ENCODE data around the gene PLD4.
"Not testable (repeated sequence)": the region's sequence is repeated elsewhere in the genome, so short reads cannot be mapped to it uniquely, and the experiment has no call there.

PLD4 gene

DNA sequence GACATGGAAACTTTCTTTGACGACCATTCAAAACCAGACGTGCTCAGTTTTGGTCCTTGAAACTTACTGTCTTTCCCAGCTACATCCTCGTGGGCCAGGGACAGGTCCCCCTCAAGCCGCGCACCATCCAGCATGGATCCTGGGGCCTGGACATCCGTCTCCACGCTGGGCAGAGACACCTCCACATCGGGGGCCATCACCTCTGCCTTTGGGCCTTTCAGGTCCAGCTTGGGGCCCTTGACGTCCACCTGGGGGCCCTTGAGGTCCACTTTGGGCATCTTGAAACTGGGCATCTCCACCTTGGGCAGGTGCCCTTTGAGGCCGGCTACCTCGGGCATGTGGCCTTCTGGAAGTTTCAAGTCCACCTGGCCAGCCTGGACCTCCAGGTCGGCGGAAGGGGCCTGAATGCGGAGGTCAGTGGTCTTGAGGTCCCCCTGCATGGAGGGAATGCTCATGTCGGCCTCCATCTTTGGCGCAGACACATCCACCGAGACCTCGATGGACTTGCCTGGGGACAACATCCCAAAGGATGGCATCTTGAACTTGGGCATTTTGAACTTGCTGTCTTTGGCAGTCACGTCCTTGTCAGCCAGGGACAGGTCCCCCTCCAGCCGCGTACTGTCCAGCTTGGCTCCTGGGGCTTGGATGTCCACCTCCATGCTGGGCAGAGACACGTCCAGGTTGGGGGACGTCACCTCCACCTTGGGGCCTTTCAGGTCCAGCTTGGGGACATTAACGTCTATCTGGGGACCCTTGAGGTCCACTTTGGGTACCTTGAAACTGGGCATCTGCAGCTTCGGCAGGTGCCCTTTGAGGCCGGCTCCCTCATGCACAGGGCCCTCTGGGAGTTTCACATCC is 17.1 kb downstream of the PLD4 start:
- DNase-seq (ENCODE audit: low read depth) = no peak

DNA sequence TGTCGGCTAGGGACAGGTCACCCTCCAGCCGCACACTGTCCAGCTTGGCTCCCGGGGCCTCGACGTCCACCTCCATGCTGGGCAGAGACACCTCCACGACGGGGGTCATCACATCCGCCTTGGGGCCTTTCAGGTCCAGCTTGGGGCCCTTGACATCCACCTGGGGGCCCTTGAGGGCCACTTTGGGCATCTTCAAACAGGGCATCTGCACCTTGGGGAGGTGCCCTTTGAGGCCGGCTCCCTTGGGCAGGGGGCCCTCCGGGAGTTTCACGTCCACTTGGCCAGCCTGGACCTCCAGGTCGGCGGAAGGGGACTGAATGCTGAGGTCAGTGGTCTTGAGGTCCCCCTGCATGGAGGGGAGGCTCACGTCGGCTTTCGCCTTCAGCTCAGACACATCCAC is 17.9 kb downstream of the PLD4 start:
- DNase-seq (ENCODE audit: low read depth) = no peak

DNA sequence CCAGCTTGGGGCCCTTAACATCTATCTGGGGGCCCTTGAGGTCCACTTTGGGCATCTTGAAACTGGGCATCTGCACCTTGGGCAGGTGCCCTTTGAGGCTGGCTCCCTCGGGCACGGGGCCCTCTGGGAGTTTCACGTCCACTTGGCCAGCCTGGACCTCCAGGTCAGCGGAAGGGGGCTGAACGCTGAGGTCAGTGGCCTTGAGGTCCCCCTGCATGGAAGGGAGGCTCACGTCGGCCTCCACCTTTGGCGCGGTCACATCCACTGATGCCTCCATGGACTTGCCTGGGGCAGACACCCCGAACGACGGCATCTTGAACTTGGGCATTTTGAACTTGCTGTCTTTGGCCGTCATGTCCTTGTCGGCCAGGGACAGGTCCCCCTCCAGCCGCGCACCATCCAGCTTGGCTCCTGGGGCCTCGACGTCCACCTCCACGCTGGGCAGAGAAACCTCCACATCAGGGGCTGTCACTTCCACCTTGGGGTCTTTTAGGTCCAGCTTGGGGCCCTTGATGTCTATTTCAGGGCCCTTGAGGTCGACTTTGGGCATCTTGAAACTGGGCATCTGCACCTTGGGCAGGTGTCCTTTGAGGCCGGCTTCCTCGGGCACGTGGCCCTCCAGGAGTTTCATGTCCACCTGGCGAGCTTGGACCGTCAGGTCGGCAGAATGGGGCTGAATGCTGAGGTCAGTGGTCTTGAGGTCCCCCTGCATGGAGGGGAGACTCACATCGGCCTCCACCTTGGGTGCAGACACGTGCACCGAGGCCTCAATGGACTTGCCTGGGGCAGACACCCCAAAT is 18.7 kb downstream of the PLD4 start:
- DNase-seq (ENCODE audit: low read depth) = not testable (repeated sequence)

DNA sequence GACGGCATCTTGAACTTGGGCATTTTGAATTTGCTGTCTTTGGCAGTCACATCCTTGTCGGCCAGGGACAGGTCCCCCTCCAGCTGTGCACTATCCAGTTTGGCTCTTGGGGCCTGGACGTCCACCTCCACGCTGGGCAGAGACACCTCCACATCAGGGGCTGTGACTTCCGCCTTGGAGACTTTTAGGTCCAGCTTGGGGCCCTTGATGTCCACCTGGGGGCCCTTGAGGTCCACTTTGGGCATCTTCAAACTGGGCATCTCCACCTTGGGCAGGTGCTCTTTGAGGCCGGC is 19.3 kb downstream of the PLD4 start:
- DNase-seq (ENCODE audit: low read depth) = not testable (repeated sequence)

DNA sequence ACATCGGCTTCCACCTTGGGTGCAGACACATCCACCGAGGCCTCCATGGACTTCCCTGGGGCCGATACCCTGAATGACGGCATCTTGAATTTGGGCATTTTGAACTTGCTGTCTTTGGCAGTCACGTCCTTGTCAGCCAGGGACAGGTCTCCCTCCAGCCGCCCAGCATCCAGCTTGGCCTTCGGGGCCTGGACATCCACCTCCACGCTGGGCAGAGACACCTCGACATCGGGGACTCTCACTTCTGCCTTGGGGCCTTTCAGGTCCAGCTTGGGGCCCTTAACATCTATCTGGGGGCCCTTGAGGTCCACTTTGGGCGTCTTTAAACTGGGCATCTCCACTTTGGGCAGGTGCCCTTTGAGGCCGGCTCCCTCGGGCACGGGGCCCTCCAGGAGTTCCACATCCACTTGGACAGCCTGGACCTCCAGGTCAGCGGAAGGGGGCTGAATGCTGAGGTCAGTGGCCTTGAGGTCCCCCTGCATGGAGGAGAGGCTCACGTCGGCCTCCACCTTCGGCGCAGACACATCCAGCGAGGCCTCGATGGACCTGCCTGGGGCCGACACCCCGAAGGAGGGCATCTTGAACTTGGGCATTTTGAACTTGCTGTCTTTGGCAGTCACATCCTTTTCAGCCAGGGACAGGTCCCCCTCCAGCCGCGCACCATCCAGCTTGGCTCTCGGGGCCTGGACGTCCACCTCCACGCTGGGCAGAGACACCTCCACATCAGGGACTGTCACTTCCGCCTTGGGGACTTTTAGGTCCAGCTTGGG is 19.9 kb downstream of the PLD4 start:
- DNase-seq (ENCODE audit: low read depth) = not testable (repeated sequence)

DNA sequence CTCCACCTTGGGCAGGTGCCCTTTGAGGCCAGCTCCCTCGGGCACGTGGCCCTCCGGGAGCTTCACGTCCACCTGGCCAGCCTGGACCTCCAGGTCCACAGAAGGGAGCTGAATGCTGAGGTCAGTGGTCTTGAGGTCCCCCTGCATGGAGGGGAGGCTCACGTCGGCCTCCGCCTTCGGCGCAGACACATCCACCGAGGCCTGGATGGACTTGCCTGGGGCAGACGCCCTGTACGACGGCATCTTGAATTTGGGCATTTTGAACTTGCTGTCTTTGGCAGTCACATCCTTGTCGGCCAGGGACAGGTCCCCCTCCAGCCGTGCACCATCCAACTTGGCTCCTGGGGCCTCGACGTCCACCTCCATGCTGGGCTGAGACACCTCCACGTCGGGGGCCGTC is 20.6 kb downstream of the PLD4 start:
- not testable (repeated sequence) for DNase-seq (ENCODE audit: low read depth)

DNA sequence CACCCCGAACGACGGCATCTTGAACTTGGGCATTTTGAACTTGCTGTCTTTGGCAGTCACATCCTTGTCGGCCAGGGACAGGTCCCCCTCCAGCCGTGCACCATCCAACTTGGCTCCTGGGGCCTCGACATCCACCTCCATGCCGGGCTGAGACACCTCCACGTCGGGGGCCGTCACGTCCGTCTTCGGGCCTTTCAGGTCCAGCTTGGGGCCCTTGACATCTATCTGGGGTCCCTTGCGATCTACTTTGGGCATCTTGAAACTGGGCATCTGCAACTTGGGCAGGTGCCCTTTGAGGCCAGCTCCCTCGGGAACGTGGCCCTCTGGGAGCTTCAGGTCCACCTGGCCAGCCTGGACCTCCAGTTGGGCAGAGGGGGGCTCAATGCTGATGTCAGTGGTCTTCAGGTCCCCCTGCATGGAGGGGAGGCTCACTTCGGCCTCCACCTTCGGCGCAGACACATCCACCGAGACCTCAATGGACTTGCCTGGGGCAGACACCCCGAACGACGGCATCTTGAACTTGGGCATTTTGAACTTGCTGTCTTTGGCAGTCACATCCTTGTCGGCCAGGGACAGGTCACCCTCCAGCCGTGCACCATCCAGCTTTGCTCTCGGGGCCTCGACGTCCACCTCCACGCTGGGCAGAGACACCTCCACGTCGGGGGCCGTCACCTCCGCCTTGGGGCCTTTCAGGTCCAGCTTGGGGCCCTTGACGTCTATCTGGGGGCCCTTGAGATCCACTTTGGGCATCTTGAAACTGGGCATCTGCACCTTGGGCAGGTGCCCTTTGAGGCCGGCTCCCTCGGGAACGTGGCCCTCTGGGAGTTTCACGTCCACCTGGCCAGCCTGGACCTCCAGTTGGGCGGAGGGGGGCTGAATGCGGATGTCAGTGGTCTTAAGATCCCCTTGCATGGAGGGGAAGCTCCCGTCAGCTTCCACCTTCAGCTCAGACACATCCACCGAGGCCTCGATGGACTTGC is 21.6 kb downstream of the PLD4 start:
- DNase-seq (ENCODE audit: low read depth) = not testable (repeated sequence)

DNA sequence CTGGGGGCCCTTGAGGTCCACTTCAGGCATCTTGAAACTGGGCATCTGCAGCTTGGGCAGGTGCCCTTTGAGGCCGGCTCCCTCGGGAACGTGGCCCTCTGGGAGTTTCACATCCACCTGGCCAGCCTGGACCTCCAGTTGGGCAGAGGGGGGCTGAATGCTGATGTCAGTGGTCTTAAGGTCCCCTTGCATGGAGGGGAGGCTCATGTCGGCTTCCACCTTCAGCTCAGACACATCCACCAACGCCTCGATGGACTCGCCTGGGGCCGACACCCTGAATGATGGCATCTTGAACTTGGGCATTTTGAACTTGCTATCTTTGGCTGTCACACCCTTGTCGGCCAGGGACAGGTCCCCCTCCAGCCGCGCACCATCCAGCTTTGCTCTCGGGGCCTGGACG is 22.5 kb downstream of the PLD4 start:
- not testable (repeated sequence) for DNase-seq (ENCODE audit: low read depth)

DNA sequence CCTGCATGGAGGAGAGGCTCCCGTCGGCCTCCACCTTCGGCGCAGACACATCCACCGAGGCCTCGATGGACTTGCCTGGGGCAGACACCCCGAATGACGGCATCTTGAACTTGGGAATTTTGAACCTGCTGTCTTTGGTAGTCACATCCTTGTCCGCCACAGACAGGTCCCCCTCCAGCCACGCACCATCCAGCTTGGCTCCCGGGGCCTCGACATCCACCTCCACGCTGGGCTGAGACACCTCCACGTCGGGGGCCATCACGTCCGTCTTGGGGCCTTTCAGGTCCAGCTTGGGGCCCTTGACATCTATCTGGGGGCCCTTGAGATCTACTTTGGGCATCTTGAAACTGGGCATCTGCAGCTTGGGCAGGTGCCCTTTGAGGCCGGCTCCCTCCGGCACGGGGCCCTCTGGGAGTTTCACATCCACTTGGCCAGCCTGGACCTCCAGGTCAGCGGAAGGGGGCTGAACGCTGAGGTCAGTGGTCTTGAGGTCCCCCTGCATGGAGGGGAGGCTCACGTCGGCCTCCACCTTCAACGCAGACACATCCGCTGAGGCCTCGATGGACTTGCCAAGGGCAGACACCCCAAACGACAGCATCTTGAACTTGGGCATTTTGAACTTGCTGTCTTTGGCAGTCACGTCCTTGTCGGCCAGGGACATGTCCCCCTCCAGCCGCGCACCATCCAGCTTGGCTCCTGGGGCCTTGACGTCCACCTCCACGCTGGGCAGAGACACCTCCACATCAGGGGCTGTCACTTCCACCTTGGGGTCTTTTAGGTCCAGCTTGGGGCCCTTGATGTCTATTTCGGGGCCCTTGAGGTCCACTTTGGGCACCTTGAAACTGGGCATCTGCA is 23.4 kb downstream of the PLD4 start:
- DNase-seq (ENCODE audit: low read depth) = not testable (repeated sequence)

DNA sequence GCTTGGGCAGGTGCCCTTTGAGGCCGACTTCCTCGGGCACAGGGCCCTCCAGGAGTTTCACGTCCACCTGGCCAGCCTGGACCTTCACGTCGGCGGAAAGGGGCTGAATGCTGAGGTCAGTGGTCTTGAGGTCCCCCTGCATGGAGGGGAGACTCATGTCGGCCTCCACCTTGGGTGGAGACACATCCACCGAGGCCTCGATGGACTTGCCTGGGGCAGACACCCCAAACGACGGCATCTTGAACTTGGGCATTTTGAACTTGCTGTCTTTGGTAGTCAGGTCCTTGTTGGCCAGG is 24.0 kb downstream of the PLD4 start:
- no peak for DNase-seq (ENCODE audit: low read depth)

DNA sequence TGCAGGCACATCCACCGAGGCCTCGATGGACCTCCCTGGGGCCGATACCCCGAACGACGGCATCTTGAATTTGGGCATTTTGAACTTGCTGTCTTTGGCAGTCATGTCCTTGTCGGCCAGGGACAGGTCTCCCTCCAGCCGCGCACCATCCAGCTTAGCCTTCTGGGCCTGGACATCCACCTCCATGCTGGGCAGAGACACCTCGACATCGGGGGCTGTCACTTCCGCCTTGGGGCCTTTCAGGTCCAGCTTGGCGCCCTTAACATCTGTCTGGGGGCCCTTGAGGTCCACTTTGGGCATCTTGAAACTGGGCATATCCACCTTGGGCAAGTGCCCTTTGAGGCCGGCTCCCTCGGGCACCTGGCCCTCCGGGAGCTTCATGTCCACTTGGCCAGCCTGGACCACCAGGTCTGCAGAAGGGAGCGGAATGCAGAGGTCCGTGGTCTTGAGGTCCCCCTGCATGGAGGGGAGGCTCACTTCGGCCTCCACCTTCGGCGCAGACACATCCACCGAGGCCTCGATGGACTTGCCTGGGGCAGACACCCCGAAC is 24.8 kb downstream of the PLD4 start:
- DNase-seq (ENCODE audit: low read depth) = not testable (repeated sequence)

DNA sequence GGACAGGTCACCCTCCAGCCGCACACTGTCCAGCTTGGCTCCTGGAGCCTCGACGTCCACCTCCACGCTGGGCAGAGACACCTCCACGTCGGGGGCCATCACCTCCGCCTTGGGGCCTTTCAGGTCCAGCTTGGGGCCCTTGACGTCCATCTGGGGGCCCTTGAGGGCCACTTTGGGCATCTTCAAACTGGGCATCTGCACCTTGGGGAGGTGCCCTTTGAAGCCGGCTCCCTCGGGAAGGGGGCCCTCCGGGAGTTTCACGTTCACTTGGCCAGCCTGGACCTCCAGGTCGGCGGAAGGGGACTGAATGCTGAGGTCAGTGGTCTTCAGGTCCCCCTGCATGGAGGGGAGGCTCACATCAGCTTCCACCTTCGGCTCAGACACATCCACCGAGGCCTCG is 25.3 kb downstream of the PLD4 start:
- no peak for DNase-seq (ENCODE audit: low read depth)

DNA sequence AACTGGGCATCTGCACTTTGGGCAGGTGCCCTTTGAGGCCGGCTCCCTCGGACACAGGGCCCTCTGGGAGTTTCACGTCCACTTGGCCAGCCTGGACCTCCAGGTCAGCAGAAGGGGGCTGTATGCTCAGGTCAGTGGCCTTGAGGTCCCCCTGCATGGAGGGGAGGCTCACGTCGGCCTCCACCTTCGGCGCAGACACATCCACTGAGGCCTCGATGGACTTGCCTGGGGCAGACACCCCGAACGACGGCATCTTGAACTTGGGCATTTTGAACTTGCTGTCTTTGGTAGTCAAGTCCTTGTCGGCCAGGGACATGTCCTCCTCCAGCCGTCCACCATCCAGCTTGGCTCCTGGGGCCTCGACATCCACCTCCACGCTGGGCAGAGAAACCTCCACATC is 26.0 kb downstream of the PLD4 start:
- not testable (repeated sequence) for DNase-seq (ENCODE audit: low read depth)

DNA sequence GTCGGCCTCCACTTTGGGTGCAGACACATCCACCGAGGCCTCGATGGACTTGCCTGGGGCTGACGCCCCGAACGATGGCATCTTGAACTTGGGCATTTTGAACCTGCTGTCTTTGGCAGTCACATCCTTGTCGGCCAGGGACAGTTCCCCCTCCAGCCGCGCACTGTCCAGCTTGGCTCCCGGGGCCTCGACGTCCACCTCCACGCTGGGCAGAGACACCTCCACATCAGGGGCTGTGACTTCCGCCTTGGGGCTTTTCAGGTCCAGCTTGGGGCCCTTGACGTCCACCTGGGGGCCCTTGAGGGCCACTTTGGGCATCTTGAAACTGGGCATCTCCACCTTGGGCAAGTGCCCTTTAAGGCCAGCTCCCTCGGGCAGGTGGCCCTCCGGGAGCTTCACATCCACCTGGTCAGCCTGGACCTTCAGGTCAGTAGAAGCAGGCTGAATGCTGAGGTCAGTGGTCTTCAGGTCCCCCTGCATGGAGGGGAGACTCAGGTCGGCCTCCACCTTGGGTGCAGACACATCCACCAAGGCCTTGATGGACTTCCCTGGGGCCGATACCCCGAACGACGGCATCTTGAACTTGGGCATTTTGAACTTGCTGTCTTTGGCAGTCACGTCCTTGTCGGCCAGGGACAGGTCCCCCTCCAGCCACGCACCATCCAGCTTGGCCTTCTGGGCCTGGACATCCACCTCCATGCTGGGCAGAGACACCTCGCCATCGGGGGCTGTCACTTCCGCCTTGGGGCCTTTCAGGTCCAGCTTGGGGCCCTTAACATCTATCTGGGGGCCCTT is 27.4 kb downstream of the PLD4 start:
- not testable (repeated sequence) for DNase-seq (ENCODE audit: low read depth)

DNA sequence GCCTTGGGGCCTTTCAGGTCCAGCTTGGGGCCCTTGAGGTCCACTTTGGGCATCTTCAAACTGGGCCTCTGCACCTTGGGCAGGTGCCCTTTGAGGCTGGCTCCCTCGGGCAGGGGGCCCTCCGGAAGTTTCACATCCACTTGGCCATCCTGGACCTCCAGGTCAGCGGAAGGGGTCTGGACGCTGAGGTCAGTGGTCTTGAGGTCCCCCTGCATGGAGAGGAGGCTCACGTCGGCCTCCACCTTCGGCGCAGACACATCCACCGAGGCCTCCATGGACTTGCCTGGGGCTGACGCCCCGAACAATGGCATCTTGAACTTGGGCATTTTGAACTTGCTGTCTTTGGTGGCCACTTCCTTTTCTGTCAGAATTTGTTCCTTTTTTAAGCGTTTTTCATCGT is 28.4 kb downstream of the PLD4 start:
- DNase-seq (ENCODE audit: low read depth) = no peak

DNA sequence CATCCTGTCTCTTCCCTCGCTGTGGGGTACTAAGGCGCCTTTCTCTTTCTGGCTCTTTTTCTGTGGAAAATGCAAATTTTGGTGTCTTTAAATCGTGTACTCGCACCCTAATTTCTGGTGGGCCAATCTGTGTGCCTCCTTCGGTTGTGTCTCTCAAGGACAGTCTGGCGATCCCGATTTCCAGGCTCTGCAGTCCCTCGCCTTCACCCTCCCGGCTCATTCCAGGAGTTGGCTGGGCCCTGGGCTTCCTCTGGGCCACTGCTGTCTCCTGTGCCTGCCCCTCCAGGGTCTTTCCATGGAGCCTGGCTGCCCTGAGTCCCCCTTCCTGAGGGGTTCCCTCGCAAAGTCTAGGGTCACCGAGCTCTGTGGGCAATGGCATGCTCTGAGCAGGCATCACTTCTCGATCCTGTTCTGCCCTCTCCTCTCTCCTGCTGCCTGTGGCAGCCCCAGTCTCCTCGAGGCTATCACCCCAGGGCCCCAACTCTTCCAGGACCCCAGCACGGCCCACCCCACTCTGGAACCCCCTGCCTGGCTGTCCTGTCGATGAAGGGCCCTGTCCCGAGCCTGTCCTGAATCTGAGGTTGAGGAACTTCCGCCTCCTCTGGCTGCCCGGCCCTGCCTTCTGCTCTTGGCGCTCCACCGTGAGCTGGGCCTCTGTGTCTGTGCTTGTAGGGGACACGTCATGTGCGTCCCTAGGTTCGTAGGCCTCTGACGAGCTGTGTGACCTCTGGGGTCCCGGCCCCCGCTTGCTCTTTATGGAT is 29.4 kb downstream of the PLD4 start:
- DNase-seq (ENCODE audit: low read depth) = no peak

DNA sequence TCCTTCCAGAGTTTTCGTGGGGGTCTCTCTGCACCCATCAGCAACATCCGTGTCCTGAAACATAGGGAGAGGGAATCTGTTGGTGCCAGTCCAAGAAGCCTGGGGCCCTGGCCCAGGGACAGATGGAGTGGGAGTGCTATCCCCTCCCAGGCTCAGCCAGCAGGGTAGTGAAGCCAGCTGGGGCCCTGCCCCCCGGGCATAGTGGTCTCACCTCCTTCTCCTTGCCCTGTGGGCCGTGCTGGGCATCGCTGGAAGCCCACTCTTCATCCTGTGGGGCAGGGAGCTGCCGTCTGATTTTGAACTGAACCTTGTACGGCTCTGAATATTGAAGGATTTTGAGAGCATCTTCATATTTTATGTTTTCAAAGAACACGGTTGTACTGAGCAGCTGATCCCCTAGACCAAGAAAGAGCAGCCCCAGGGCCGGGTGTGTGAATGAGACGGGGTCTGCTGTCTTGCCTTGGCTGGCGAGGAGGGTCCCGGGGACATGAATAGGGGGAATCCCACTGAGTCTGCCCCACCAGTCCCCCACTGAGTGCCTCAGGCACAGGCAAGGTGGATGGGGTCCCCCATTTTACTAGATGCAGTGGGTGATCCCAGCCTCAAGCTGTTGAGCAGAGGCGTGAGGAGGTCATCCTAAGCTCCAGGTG is 30.2 kb downstream of the PLD4 start:
- DNase-seq (ENCODE audit: low read depth) = no peak

DNA sequence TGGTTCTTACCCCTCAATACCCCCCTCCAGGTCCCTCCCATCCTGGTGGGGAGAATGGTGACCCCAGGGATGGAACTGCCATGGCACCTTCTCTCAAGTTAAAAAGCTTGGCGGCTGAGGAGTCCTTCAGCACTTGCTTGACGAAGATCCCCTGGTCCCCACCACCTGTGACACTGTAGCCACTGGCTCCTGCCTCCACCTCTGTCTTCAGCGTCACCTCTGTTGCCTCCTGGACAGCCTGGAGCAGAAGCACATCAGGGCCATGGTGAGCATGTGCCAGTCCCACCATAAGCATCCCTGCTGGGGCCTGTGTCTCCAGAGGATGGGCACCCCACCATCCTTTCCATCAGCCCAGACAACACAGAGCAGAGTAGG is 30.7 kb downstream of the PLD4 start:
- no peak for DNase-seq (ENCODE audit: low read depth)
